ENCODE results near the gene ANOS1.
A peak's percentile ranks its signal among the peaks of the same experiment; 100 is the strongest.
"Not testable (repeated sequence)": the region's sequence is repeated elsewhere in the genome, so short reads cannot be mapped to it uniquely, and the experiment has no call there.

ANOS1 gene

GRCh38 chrX:8731559-8732395 lies at the start of gene ANOS1:
Gene ANOS1, minus strand, starts transcription at chrX:8732137. Its CDS starts 101 bp downstream, at chrX:8732036.
- no peak for DNase-seq

DNA sequence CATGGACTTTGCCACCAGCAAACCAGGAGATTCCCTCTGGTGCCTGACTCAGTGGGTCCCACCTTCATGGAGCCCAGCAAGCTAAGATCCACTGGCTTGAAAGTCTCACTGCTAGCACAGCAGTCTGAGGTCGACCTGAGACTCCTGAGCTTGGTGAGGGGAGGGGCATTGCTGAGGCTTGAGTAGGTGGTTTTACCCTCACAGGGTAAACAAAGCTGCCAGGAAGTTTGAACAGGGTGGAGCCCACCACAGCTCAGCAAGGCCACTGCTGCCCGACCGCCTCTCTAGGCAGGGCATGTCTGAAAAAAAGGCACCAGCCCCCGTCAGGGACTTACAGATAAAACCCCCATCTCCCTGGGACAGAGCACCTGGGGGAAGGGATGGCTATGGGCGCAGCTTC lies 41.2 kb upstream of the ANOS1 start:
- DNase-seq: no peak

DNA sequence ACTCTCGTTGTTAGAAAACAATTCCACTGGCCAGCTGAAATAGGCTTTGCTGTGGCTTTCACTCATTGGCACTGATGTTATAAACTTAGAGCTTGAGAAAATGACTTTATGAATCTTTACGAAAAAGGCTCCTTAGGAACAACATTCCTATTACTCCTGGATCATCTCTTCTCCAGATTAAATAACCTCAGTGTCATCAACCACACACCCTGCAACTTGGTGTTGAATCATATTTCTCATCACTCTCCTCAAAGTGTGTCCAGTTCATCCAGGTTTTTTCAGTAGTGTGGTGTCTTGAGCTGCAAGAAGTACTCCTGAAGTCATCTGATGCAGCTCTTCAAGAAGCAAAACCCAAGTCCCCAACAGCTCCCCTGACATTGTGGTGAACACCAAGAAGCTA lies 28.1 kb upstream of the ANOS1 start:
- no peak for DNase-seq

DNA sequence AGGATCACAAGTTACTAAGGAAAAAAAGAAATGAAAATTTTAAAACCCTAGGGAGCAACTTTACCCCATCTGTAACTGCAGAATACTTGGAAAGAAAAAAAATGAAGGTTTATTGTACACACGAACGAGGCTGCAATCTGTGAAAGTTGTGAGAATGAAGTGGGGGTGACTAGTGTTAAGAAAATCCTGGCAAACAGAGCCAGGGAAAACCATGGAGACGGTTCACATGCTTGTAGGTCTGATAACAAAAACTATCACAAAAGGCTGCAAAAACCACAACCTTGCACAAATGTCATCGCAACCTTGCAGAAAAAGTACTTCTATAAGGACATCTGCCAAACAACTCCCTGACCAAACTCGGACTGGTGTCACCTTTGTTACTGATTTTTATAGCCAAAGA lies 26.8 kb upstream of the ANOS1 start:
- DNase-seq: not testable (repeated sequence)

DNA sequence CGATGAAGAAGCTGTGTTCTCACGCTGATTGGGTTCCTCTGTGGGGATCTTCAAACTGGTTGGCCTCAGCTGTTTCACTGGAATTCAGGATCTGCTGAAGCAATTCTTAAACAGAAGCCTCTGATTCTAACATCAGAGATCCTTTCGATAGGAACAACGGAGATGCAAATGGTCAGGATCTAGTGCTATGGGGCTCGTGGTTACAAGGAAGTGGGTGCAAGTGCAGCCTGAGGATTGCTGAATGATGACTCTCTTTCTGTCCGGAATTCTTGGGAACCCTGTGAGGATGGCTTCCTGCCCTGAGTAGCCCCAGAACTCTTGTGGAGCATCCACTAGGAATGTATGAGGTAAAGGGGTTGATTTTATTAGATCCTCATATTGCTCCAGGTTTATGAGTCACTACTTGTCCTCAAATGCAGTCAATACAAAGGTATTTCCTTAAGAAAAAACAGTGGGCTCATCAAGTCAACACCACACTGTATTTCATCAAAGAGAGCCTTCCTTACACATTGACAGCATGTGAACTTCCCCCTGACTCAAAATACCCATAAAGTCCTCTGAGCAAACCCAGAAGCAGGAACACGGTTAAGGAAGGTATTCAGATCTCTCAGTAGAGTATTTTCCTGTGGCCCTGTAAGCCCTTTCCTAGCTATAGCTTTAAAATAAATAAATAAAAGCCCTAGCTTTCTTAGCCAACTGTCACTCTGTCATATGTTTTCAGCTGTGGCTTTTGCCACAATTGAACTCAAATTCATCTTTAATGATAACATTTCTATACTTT lies 25.9 kb upstream of the ANOS1 start:
- DNase-seq: not testable (repeated sequence)

GRCh38 chrX:8755813-8756212 lies 23.9 kb upstream of the ANOS1 start:
- DNase-seq: no peak

DNA sequence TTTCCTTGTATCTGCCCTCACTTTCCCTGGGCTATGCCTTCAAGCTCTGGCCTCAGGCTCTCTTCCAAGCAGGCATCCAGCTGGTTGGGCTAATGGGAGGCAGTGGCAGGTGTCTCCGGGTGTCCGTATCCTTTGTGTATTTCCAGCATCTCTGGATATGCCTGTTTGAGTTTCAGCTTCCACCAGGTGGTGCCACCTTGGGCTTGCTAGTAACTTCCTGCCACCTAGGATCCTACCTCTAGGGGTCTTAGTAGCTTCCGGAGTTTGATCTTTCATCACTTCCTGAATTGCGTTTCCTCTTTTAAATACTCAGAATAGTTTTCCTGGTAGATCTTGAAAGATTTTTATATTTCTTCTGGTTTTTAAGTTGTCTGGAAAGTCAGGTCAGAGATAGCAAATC lies 23.2 kb upstream of the ANOS1 start:
- DNase-seq: no peak

DNA sequence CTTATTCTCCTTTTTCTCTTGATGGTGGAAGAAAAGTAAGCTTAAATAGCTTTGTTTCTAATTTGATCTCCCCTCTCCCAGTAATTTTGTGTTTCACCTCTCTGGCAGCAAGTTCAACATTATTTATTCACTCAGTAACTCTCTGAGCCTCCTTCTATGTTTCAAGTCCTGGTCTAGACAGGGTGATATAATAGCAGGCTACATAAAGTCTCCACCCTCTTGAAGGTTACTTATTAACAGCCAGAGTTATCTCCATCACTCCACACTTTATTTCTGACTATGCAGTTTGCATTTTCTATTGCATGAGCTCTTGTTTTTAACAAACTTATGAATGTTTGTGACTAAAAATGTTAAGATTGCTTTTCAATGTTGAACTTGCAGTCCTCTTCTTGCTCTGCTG lies 17.8 kb upstream of the ANOS1 start:
- no peak for DNase-seq

- no peak for DNase-seq
Observed at GRCh38 chrX:8748855-8749254, 16.9 kb upstream of the ANOS1 start.

GRCh38 chrX:8743126-8743732 lies 11.3 kb upstream of the ANOS1 start:
- peak; percentile 2 for DNase-seq

GRCh38 chrX:8741981-8742380 lies 10.0 kb upstream of the ANOS1 start:
- DNase-seq: no peak

GRCh38 chrX:8738588-8739189 lies 6.8 kb upstream of the ANOS1 start:
- DNase-seq: no peak

DNA sequence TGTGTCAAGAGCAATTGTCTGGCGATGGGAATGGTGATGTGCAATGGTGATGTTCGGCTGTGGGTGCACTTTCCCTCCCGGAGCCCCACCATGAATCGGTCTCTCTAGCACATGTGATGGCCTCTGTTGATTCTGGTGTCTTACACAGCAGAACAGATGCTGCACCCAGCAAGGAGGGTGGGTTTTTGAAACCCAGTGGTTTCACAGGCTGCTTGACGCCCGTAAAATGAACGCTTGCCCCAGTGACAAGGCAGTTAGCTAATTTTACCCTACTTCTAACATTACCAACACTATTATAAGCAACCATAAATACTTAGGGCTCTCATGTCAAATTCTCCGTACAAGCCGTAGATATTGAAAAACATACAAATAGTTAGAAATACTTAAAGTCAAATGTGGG lies 5.9 kb upstream of the ANOS1 start:
- DNase-seq: no peak

GRCh38 chrX:8730812-8731558 lies 952 bp downstream of the ANOS1 start:
- DNase-seq: no peak

GRCh38 chrX:8729811-8730210 lies 2.1 kb downstream of the ANOS1 start:
- no peak for DNase-seq

GRCh38 chrX:8728932-8729535 lies 2.9 kb downstream of the ANOS1 start:
- no peak for DNase-seq

- peak; percentile 69 for DNase-seq
Observed at GRCh38 chrX:8726031-8726652, 5.8 kb downstream of the ANOS1 start.

GRCh38 chrX:8724300-8724699 lies 7.6 kb downstream of the ANOS1 start:
- DNase-seq: no peak

- DNase-seq: no peak
Observed at GRCh38 chrX:8721536-8721935, 10.4 kb downstream of the ANOS1 start.

DNA sequence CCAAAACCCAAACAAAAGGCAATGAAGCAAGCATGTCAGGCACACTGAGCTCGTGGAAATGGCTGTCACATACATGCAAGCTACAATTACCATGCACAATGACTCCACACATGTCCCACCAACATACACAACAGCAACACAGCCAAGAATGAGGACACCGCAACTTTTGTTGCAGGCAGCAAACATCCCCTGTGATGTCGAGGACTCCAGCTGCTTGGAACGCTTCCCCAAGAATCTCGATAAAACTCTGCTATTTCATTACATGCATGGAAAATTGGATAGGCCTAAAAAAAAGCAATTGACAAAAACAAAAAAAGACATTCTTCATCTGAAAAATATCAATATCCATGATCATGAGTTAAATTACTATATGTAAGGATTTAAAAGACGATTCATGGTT lies 11.8 kb downstream of the ANOS1 start:
- no peak for DNase-seq

DNA sequence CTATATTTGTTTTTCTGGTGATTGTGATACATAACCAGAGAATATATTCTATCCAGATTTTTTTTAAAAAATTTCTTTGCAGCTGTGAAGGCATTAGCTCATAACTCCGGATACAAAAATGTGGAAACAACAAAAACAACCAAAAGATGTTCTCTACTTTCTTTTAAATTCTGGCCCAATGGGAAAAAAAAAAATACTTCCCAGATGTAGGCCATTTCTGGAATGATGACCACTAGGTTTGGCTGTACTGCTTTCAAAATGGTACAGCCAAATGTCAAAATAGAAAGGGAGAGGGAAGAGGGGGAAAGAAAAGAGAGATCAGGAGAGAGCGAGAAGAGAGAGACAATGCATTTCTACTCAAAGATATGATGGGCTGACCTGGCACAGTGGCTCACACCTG lies 14.6 kb downstream of the ANOS1 start:
- DNase-seq: no peak

GRCh38 chrX:8714164-8714563 lies 17.8 kb downstream of the ANOS1 start:
- DNase-seq: peak; percentile 26

All from NCI-H2081 treated with DMSO at 0.1 percent for 48 hours (cell line).